Activated CD8-positive, alpha-beta memory T cell treated with anti-CD3 and anti-CD28 coated beads for 1 hour (primary cell): Measurements from ENCODE around the gene SLC19A1.
"Not testable (repeated sequence)": the region's sequence is repeated elsewhere in the genome, so short reads cannot be mapped to it uniquely, and the experiment has no call there.

ENCODE experiments used
- DNase-seq, 2 donors: peaks; one replicate each; pipeline ENCODE4 v3.0.0-alpha.2; 2020; ENCODE audit warnings: low read depth in 1 of 2; ENCODE audit errors: extremely low read depth in 1 of 2

Gene SLC19A1

GRCh38 chr21:45508607-45509565 is 33.4 kb downstream of the SLC19A1 start:
- no peak for DNase-seq

- no peak for DNase-seq
Measured at GRCh38 chr21:45507888-45508508, 34.2 kb downstream of the SLC19A1 start.

- no peak for DNase-seq
Measured at GRCh38 chr21:45507523-45507875, 34.7 kb downstream of the SLC19A1 start.

GRCh38 chr21:45506836-45507522 is 35.3 kb downstream of the SLC19A1 start:
- no peak for DNase-seq

- no peak for DNase-seq
Measured at GRCh38 chr21:45506241-45506817, 35.9 kb downstream of the SLC19A1 start.

GRCh38 chr21:45505416-45506021 is 36.7 kb downstream of the SLC19A1 start:
- DNase-seq, result no peak

- DNase-seq, result no peak
Measured at GRCh38 chr21:45504516-45505415, 37.5 kb downstream of the SLC19A1 start.

GRCh38 chr21:45504021-45504515 is 38.2 kb downstream of the SLC19A1 start:
- no peak for DNase-seq

- not testable (repeated sequence) for DNase-seq
Measured at GRCh38 chr21:45503226-45503625, 39.0 kb downstream of the SLC19A1 start.

- DNase-seq, result no peak
Measured at GRCh38 chr21:45502600-45502999, 39.6 kb downstream of the SLC19A1 start.

GRCh38 chr21:45502006-45502345 is 40.3 kb downstream of the SLC19A1 start:
- no peak for DNase-seq

- not testable (repeated sequence) for DNase-seq
Measured at GRCh38 chr21:45501081-45502005, 40.9 kb downstream of the SLC19A1 start.

GRCh38 chr21:45499970-45500577 is 42.2 kb downstream of the SLC19A1 start:
- DNase-seq, result no peak

GRCh38 chr21:45499201-45499750 is 43.0 kb downstream of the SLC19A1 start:
- no peak for DNase-seq

GRCh38 chr21:45498646-45499000 is 43.6 kb downstream of the SLC19A1 start:
- no peak for DNase-seq

GRCh38 chr21:45497846-45498645 is 44.2 kb downstream of the SLC19A1 start:
- no peak for DNase-seq
